ENCODE results near the gene ITPR1.

Gene ITPR1

GRCh38 chr3:4687596-4687995 is 194.4 kb downstream of the ITPR1 start (continued):
- TF ChIP-seq BACH2 (CRISPR knock-in tag; IDR thresholded peaks at IDR 0.05; ENCODE audit: borderline replicate concordance) (no peak), CSDC2 (CRISPR knock-in tag; IDR thresholded peaks at IDR 0.05) (no peak)

- ATAC-seq, result no peak
- TF ChIP-seq ZNF70 (CRISPR knock-in tag; IDR thresholded peaks at IDR 0.05) (no peak), GLIS3 (CRISPR knock-in tag; IDR thresholded peaks at IDR 0.05) (no peak), ZFP30 (CRISPR knock-in tag; IDR thresholded peaks at IDR 0.05) (no peak), ZNF8 (CRISPR knock-in tag; IDR thresholded peaks at IDR 0.05) (no peak), ZC3H10 (CRISPR knock-in tag; IDR thresholded peaks at IDR 0.05) (no peak), ESRRG (CRISPR knock-in tag; IDR thresholded peaks at IDR 0.05) (no peak), TOX (CRISPR knock-in tag; IDR thresholded peaks at IDR 0.05; ENCODE audit: borderline replicate concordance) (no peak), PPARA (CRISPR knock-in tag; IDR thresholded peaks at IDR 0.05; ENCODE audit: borderline replicate concordance) (no peak), ZFP3 (CRISPR knock-in tag; IDR thresholded peaks at IDR 0.05) (no peak), POU6F1 (CRISPR knock-in tag; IDR thresholded peaks at IDR 0.05; ENCODE audit: borderline replicate concordance, low read depth) (no peak), OSR1 (CRISPR knock-in tag; IDR thresholded peaks at IDR 0.05) (no peak), SNAI2 (CRISPR knock-in tag; IDR thresholded peaks at IDR 0.05) (no peak), PATZ1 (CRISPR knock-in tag; IDR thresholded peaks at IDR 0.05; ENCODE audit: borderline replicate concordance) (no peak)
Observed at GRCh38 chr3:4688411-4688810, 195.3 kb downstream of the ITPR1 start.

- TF ChIP-seq ZC3H10 (CRISPR knock-in tag; IDR thresholded peaks at IDR 0.05), result no peak
- no peak for TF ChIP-seq TOX (CRISPR knock-in tag; IDR thresholded peaks at IDR 0.05; ENCODE audit: borderline replicate concordance)
- TF ChIP-seq SNAI2 (CRISPR knock-in tag; IDR thresholded peaks at IDR 0.05), result no peak
- no peak for TF ChIP-seq CSRNP3 (CRISPR knock-in tag; IDR thresholded peaks at IDR 0.05)
- no peak for ATAC-seq
Observed at GRCh38 chr3:4689021-4689420, 195.9 kb downstream of the ITPR1 start.

GRCh38 chr3:4690277-4690676 is 197.1 kb downstream of the ITPR1 start:
- TF ChIP-seq TOX (CRISPR knock-in tag; IDR thresholded peaks at IDR 0.05; ENCODE audit: borderline replicate concordance) (no peak), OSR1 (CRISPR knock-in tag; IDR thresholded peaks at IDR 0.05) (no peak), ZFP3 (CRISPR knock-in tag; IDR thresholded peaks at IDR 0.05) (no peak), BACH2 (CRISPR knock-in tag; IDR thresholded peaks at IDR 0.05; ENCODE audit: borderline replicate concordance) (no peak), POU6F1 (CRISPR knock-in tag; IDR thresholded peaks at IDR 0.05; ENCODE audit: borderline replicate concordance, low read depth) (no peak), SNAI2 (CRISPR knock-in tag; IDR thresholded peaks at IDR 0.05) (no peak), ZNF70 (CRISPR knock-in tag; IDR thresholded peaks at IDR 0.05) (no peak)
- ATAC-seq, result no peak

- ATAC-seq, result no peak
Observed at GRCh38 chr3:4693620-4694019, 200.5 kb downstream of the ITPR1 start.

More at GRCh38 chr3:4693620-4694019, 200.5 kb downstream of the ITPR1 start:
- TF ChIP-seq ZNF8 (CRISPR knock-in tag; IDR thresholded peaks at IDR 0.05) (no peak), ZFP3 (CRISPR knock-in tag; IDR thresholded peaks at IDR 0.05) (no peak), RARB (CRISPR knock-in tag; IDR thresholded peaks at IDR 0.05) (no peak), OSR1 (CRISPR knock-in tag; IDR thresholded peaks at IDR 0.05) (no peak), POU6F1 (CRISPR knock-in tag; IDR thresholded peaks at IDR 0.05; ENCODE audit: borderline replicate concordance, low read depth) (no peak), ZNF565 (CRISPR knock-in tag; conservative IDR thresholded peaks at IDR 0.05; ENCODE audit: low read depth) (no peak), SNAI2 (CRISPR knock-in tag; IDR thresholded peaks at IDR 0.05) (no peak), TOX (CRISPR knock-in tag; IDR thresholded peaks at IDR 0.05; ENCODE audit: borderline replicate concordance) (no peak), ZFP30 (CRISPR knock-in tag; IDR thresholded peaks at IDR 0.05) (no peak), CSDC2 (CRISPR knock-in tag; IDR thresholded peaks at IDR 0.05) (no peak), CSRNP3 (CRISPR knock-in tag; IDR thresholded peaks at IDR 0.05) (no peak), ISL1 (CRISPR knock-in tag; IDR thresholded peaks at IDR 0.05) (no peak), ESRRG (CRISPR knock-in tag; IDR thresholded peaks at IDR 0.05) (no peak)

All from SK-N-SH treated with all-trans-retinoic acid at 6 μM for 48 hours (cell line).